ENCODE results near the gene DTYMK.

DNA sequence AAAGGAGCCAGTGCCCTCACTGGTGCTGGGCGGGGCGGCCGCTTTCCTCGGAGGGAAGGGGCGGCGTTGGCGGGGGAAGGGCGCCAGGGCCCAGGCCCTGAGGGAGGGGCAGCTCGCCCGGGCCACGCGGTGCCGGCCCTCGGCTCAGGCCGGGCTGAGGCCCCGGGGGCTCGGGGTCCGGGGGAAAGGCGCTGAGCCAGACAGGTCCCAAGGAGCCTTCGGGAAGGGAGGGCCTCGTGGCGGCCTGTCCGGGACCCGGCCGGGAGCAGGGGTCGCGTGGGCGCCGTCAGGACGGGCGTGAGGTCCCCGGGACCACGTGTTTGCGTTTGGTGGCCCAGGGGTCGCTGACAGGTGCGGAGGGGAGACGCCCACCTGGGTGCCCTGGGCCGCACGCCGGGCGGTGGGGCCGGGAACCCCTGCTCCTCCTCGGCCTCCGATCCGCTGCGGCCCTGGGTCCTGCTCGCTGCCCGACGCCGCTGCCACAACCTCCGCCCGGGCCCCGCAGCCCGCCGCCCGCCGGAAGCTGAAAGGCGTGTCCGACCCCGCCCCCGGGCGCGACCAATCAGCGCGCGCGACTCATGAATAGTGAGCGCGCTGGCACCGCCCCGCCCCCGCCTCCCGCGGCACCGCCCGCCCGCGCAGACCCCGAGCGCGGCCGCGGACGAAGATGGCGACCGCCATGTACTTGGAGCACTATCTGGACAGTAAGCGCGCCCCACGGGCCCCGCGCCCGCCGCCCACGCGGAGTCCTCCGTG, 15.0 kb upstream of the DTYMK start, which contains the start of gene ING5:
- TF ChIP-seq, protein P1, sequence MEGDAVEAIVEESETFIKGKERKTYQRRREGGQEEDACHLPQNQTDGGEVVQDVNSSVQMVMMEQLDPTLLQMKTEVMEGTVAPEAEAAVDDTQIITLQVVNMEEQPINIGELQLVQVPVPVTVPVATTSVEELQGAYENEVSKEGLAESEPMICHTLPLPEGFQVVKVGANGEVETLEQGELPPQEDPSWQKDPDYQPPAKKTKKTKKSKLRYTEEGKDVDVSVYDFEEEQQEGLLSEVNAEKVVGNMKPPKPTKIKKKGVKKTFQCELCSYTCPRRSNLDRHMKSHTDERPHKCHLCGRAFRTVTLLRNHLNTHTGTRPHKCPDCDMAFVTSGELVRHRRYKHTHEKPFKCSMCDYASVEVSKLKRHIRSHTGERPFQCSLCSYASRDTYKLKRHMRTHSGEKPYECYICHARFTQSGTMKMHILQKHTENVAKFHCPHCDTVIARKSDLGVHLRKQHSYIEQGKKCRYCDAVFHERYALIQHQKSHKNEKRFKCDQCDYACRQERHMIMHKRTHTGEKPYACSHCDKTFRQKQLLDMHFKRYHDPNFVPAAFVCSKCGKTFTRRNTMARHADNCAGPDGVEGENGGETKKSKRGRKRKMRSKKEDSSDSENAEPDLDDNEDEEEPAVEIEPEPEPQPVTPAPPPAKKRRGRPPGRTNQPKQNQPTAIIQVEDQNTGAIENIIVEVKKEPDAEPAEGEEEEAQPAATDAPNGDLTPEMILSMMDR (IDR thresholded peaks at IDR 0.05), result peak in 1 of 6 experiments; percentile 33
- peak; percentile 8 to 75 for TF ChIP-seq POLR2A (IDR thresholded peaks at IDR 0.05)
